Stomach (tissue), 4 donors: Measurements from ENCODE around the gene SELENOK.

Source experiments
- CTCF ChIP-seq, 7 experiments: fragments of 450-650 bp in 4 of 7; fragments of 200-600 bp in 3 of 7; sonication (generic) in 3 of 7; IDR thresholded peaks; one replicate each; pipeline ENCODE4 v1.5.1; 2016 to 2019; ENCODE audit warnings: antibody characterized with exemption in 7 of 7, control low read depth in 2 of 7, mild to moderate bottlenecking in 1 of 7
- POLR2AphosphoS5 ChIP-seq, 3 donors: sonication (generic); formaldehyde crosslinking; IDR thresholded peaks; one replicate each; pipeline ENCODE4 v1.6.1; 2016; ENCODE audit warnings: antibody characterized with exemption in 3 of 3

GRCh38 chr3:53941184-53941583 is 49.5 kb upstream of the SELENOK start:
- TF ChIP-seq POLR2AphosphoS5 (IDR thresholded peaks at IDR 0.05) (no peak), CTCF (IDR thresholded peaks at IDR 0.05) (no peak)
